HepG2 (cell line): ENCODE measurements around the gene RSPH9. TPM values are rescaled to one million over a fixed set of nuclear protein-coding genes. Genes with fewer than 3 reads are reported as not detected.

Source experiments
- BHLHE40 ChIP-seq: IDR thresholded peaks from 2 replicates; pipeline ENCODE4 v1.6.1; 2011; ENCODE audit warnings: low read length, improper control_type of control experiment
- ERF ChIP-seq: IDR thresholded peaks from 2 replicates; pipeline ENCODE4 v1.6.1; 2018; ENCODE audit warnings: missing biosample characterization, missing genetic modification reagents
- GTF2F1 ChIP-seq: fragments of 150-350 bp; IDR thresholded peaks from 2 replicates; pipeline ENCODE4 v1.6.1; 2014; ENCODE audit warnings: low read length
- KAT7 ChIP-seq: IDR thresholded peaks from 2 replicates; pipeline ENCODE4 v1.6.1; 2018; ENCODE audit warnings: borderline replicate concordance, missing compliant biosample characterization
- KDM4B ChIP-seq: sonication (generic); formaldehyde crosslinking; IDR thresholded peaks from 2 replicates; pipeline ENCODE4 v1.4.0; 2020; ENCODE audit warnings: missing genetic modification reagents
- SOX5 ChIP-seq: IDR thresholded peaks from 2 replicates; pipeline ENCODE4 v1.6.1; 2016; ENCODE audit warnings: borderline replicate concordance
- SRSF1 ChIP-seq: fragments of 200-400 bp; formaldehyde crosslinking; optimal IDR thresholded peaks from 2 replicates; pipeline ENCODE3; 2017; ENCODE audit warnings: mild to moderate bottlenecking, low read depth, low read length, moderate library complexity
- YEATS4 ChIP-seq: sonication (generic); formaldehyde crosslinking; IDR thresholded peaks from 2 replicates; pipeline ENCODE4 v1.4.0; 2020; ENCODE audit warnings: missing genetic modification reagents, borderline replicate concordance
- ZFP36L1 ChIP-seq: sonication (generic); formaldehyde crosslinking; IDR thresholded peaks from 2 replicates; pipeline ENCODE4 v1.8.0; 2022; ENCODE audit warnings: mild to moderate bottlenecking, missing genetic modification reagents, moderate library complexity
- ZMAT3 ChIP-seq: sonication (generic); formaldehyde crosslinking; conservative IDR thresholded peaks from 2 replicates; pipeline ENCODE4 v1.7.0; 2021; ENCODE audit warnings: missing genetic modification reagents
- ZNF180 ChIP-seq: sonication (generic); formaldehyde crosslinking; IDR thresholded peaks from 2 replicates; pipeline ENCODE4 v1.4.0; 2020; ENCODE audit warnings: low read depth, missing genetic modification reagents, borderline replicate concordance
- ZNF367 ChIP-seq: sonication (generic); formaldehyde crosslinking; IDR thresholded peaks from 2 replicates; pipeline ENCODE4 v1.4.0; 2020; ENCODE audit warnings: missing genetic modification reagents, borderline replicate concordance
- ZNF660 ChIP-seq: sonication (generic); formaldehyde crosslinking; IDR thresholded peaks from 2 replicates; pipeline ENCODE4 v1.5.1; 2020; ENCODE audit warnings: mild to moderate bottlenecking, low read depth, missing genetic modification reagents, borderline replicate concordance
- ZNF780A ChIP-seq: sonication (generic); formaldehyde crosslinking; IDR thresholded peaks from 2 replicates; pipeline ENCODE4 v1.8.0; 2022; ENCODE audit warnings: mild to moderate bottlenecking, missing genetic modification reagents, moderate library complexity
- polyA plus RNA-seq, 8 experiments: library from polyadenylated mRNA; depleted of rRNA in 3 of 8; stranded (reverse) in 7 of 8; unstranded in 1 of 8; fragments of >200 nt; fragmentation: Illumina TruSeq in 4 of 8; extraction: Trizol in 4 of 8; gene quantifications; 2 replicates each; pipeline versions ENCODE4 v1.2.1 to v1.2.3, GENCODE V29; 2011 to 2016; ENCODE audit warnings: low read depth in 4 of 8, missing spikeins in 1 of 8, mixed read lengths in 1 of 8; ENCODE audit not compliant: insufficient read depth in 1 of 8
- total RNA-seq, 5 experiments: library from RNA; depleted of rRNA; stranded (reverse); fragments of >200 nt; fragmentation: Illumina TruSeq; extraction: Trizol; gene quantifications; 2 replicates each; pipeline ENCODE4 v1.2.3, GENCODE V29; 2016; ENCODE audit warnings: low read depth in 1 of 5
- TF ChIP-seq, protein P1 (sequence below): sonication (generic); formaldehyde crosslinking; IDR thresholded peaks from 2 replicates; pipeline ENCODE4 v1.4.0; 2020; ENCODE audit warnings: missing genetic modification reagents, borderline replicate concordance
- TF ChIP-seq, protein P2 (sequence below): sonication (generic); formaldehyde crosslinking; IDR thresholded peaks from 2 replicates; pipeline ENCODE4 v1.5.1; 2020; ENCODE audit warnings: missing genetic modification reagents, mild to moderate bottlenecking, borderline replicate concordance
- TF ChIP-seq, protein P3 (sequence below): sonication (generic); formaldehyde crosslinking; IDR thresholded peaks from 2 replicates; pipeline ENCODE4 v1.5.0; 2020; ENCODE audit warnings: mild to moderate bottlenecking, missing genetic modification reagents, borderline replicate concordance
- TF ChIP-seq, protein P4 (sequence below): sonication (generic); formaldehyde crosslinking; IDR thresholded peaks from 2 replicates; pipeline ENCODE4 v1.5.1; 2020; ENCODE audit warnings: missing genetic modification reagents, mild to moderate bottlenecking, borderline replicate concordance

Gene RSPH9
- total and polyA plus RNA-seq, 2 of the 13 experiments (the other 11 are each of a cell fraction or from before 2014, with no cell fraction given), result 0.04 TPM; not detected in 1

DNA sequence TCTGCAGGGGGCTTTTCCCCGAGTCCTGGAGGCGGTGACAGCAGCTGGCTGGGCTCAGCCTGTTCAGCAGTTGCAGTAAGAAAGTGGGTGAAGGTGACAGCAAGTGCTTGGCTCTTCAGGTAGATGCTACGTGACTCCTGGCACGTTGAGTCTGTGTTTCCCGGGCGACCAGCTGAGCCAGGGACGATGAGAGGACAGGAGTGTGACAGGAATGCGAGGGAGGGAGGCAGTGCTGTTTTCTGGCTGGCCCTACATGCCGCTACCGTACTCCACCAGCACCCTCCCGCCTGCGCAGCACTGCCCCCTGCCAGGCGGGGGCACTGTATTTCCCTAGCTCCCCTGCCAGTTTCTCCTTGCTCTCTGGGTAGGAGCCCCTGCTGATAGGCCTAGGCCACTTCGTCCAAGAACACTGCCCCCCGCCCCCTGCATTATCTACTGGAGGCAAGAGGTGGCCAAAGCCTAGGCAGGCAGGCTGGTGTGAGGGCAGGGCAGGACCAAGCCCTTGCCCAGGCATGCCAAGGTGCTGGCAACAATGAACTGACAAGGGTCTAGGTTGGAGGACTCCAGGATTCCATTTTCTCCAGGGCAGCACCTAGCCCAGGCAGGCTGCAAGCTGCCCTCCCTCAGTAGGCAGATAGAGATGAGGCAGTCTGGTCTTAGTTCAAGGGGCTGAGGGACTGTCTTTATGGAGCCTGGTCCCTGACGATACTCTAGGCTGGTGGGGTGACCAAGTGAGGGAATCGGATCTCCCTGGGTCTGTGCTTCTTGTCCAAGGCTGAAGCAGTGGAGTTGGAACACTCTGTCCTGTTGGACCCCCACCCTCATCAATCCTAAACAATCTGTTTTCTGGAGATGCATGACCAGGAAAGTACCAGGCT, 23.6 kb downstream of the RSPH9 start (continued):
- TF ChIP-seq, protein P1, sequence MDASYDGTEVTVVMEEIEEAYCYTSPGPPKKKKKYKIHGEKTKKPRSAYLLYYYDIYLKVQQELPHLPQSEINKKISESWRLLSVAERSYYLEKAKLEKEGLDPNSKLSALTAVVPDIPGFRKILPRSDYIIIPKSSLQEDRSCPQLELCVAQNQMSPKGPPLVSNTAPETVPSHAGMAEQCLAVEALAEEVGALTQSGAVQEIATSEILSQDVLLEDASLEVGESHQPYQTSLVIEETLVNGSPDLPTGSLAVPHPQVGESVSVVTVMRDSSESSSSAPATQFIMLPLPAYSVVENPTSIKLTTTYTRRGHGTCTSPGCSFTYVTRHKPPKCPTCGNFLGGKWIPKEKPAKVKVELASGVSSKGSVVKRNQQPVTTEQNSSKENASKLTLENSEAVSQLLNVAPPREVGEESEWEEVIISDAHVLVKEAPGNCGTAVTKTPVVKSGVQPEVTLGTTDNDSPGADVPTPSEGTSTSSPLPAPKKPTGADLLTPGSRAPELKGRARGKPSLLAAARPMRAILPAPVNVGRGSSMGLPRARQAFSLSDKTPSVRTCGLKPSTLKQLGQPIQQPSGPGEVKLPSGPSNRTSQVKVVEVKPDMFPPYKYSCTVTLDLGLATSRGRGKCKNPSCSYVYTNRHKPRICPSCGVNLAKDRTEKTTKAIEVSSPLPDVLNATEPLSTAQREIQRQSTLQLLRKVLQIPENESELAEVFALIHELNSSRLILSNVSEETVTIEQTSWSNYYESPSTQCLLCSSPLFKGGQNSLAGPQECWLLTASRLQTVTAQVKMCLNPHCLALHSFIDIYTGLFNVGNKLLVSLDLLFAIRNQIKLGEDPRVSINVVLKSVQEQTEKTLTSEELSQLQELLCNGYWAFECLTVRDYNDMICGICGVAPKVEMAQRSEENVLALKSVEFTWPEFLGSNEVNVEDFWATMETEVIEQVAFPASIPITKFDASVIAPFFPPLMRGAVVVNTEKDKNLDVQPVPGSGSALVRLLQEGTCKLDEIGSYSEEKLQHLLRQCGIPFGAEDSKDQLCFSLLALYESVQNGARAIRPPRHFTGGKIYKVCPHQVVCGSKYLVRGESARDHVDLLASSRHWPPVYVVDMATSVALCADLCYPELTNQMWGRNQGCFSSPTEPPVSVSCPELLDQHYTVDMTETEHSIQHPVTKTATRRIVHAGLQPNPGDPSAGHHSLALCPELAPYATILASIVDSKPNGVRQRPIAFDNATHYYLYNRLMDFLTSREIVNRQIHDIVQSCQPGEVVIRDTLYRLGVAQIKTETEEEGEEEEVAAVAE (CRISPR knock-in tag), result peak; percentile 36; the same call in 1 of the 2 replicates
- TF ChIP-seq ZNF660 (CRISPR knock-in tag), result no peak
- TF ChIP-seq ZNF367, result no peak
- no peak for TF ChIP-seq ZMAT3 (CRISPR knock-in tag)
- peak; percentile 80 for TF ChIP-seq ERF (CRISPR knock-in tag)
- 0 out of 2 replicates have a peak, but pooled peaks have one; percentile 28 for TF ChIP-seq KDM4B (CRISPR knock-in tag)
- TF ChIP-seq, protein P2, sequence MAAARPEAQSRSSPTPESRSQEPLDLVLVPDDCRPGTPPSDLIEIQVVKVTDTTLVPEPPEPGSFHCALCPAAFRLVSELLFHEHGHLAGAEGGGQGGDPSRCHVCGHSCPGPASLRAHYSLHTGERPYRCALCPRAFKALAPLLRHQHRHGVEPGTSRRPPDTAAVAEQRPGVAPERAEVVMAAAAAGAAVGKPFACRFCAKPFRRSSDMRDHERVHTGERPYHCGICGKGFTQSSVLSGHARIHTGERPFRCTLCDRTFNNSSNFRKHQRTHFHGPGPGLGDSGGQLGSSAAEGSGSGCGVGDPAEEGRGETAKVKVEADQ (CRISPR knock-in tag), result 0 out of 2 replicates have a peak, but pooled peaks have one; percentile 49
- peak; percentile 74; the same call in 1 of the 2 replicates for TF ChIP-seq SOX5
- TF ChIP-seq ZFP36L1 (CRISPR knock-in tag), result no peak; the same call in 1 of the 2 replicates
- TF ChIP-seq KAT7 (CRISPR knock-in tag), result no peak
- no peak; the same call in 1 of the 2 replicates for TF ChIP-seq YEATS4 (CRISPR knock-in tag)
- TF ChIP-seq ZNF180 (CRISPR knock-in tag), result 0 out of 2 replicates have a peak, but pooled peaks have one; percentile 38
- TF ChIP-seq, protein P3, sequence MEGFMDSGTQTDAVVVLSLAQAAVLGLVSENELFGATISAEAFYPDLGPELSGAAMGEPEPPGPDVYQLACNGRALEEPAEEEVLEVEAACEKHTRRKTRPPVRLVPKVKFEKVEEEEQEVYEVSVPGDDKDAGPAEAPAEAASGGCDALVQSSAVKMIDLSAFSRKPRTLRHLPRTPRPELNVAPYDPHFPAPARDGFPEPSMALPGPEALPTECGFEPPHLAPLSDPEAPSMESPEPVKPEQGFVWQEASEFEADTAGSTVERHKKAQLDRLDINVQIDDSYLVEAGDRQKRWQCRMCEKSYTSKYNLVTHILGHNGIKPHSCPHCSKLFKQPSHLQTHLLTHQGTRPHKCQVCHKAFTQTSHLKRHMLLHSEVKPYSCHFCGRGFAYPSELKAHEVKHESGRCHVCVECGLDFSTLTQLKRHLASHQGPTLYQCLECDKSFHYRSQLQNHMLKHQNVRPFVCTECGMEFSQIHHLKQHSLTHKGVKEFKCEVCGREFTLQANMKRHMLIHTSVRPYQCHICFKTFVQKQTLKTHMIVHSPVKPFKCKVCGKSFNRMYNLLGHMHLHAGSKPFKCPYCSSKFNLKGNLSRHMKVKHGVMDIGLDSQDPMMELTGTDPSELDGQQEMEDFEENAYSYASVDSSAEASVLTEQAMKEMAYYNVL (CRISPR knock-in tag), result peak; percentile 99
- TF ChIP-seq BHLHE40, result no peak
- no peak for TF ChIP-seq ZNF780A (CRISPR knock-in tag)
- TF ChIP-seq GTF2F1, result no peak
- TF ChIP-seq, protein P4, sequence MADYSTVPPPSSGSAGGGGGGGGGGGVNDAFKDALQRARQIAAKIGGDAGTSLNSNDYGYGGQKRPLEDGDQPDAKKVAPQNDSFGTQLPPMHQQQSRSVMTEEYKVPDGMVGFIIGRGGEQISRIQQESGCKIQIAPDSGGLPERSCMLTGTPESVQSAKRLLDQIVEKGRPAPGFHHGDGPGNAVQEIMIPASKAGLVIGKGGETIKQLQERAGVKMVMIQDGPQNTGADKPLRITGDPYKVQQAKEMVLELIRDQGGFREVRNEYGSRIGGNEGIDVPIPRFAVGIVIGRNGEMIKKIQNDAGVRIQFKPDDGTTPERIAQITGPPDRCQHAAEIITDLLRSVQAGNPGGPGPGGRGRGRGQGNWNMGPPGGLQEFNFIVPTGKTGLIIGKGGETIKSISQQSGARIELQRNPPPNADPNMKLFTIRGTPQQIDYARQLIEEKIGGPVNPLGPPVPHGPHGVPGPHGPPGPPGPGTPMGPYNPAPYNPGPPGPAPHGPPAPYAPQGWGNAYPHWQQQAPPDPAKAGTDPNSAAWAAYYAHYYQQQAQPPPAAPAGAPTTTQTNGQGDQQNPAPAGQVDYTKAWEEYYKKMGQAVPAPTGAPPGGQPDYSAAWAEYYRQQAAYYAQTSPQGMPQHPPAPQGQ (CRISPR knock-in tag), result 0 out of 2 replicates have a peak, but pooled peaks have one; percentile 59
- TF ChIP-seq SRSF1, result peak; percentile 36
